ENCODE measurements around the gene GCH1. TPM values are rescaled to one million over a fixed set of nuclear protein-coding genes. Genes with fewer than 3 reads are reported as not detected.
"Not testable (repeated sequence)": the region's sequence is repeated elsewhere in the genome, so short reads cannot be mapped to it uniquely, and the experiment has no call there.

The GCH1 gene
- total RNA-seq, 2 experiments from 2014 or later, result 35.4 to 38.1 TPM

GRCh38 chr14:54931598-54932340 lies 29.1 kb upstream of the GCH1 start:
- H3K27ac Mint-ChIP-seq, result no peak overlapping the region
- no peak overlapping the region for H3K4me3 Mint-ChIP-seq
- H3K27me3 Mint-ChIP-seq, result no peaks in the 10 kb centered on the region
- ChIA-PET CTCF (no interaction called here), POLR2A (no interaction called here)
- no peaks in the 10 kb centered on the region for H3K36me3 Mint-ChIP-seq (ENCODE audit: low read depth)
- intact Hi-C loops (cut with micrococcal nuclease), result no loop called here
- no peak for TF ChIP-seq CTCF (IDR thresholded peaks at IDR 0.05)
- H3K4me1 Mint-ChIP-seq (ENCODE audit: low read depth), result no peaks in the 10 kb centered on the region
- H3K9me3 Mint-ChIP-seq, result no peaks in the 10 kb centered on the region
- no peak for DNase-seq
- ATAC-seq, result no peak

- Mint-ChIP-seq H3K27ac (no peak overlapping the region), H3K27me3 (no peaks in the 10 kb centered on the region), H3K36me3 (ENCODE audit: low read depth) (no peaks in the 10 kb centered on the region), H3K9me3 (no peaks in the 10 kb centered on the region), H3K4me1 (ENCODE audit: low read depth) (no peaks in the 10 kb centered on the region), H3K4me3 (no peak overlapping the region)
- no peak for TF ChIP-seq CTCF (IDR thresholded peaks at IDR 0.05)
- intact Hi-C loops (cut with micrococcal nuclease), result no loop called here
- ChIA-PET CTCF (interaction anchor here (1.4 kb wide), 1 partner anchor 50 kb away, joined by 3 read pairs; no protein-coding TSS in a partner anchor), POLR2A (no interaction called here)
- no peak for DNase-seq
- no peak for ATAC-seq
Observed at GRCh38 chr14:54931101-54931500, 28.5 kb upstream of the GCH1 start.

GRCh38 chr14:54929556-54929955 lies 26.9 kb upstream of the GCH1 start:
- no peak overlapping the region for H3K27ac Mint-ChIP-seq
- H3K36me3 Mint-ChIP-seq (ENCODE audit: low read depth), result no peaks in the 10 kb centered on the region
- H3K4me1 Mint-ChIP-seq (ENCODE audit: low read depth), result no peaks in the 10 kb centered on the region
- H3K4me3 Mint-ChIP-seq, result no peak overlapping the region
- DNase-seq (no peak), ATAC-seq (no peak)
- intact Hi-C loops (cut with micrococcal nuclease), result no loop called here
- ChIA-PET CTCF (interaction anchor here (1.4 kb wide), 1 partner anchor 48 kb away, joined by 3 read pairs; no protein-coding TSS in a partner anchor), POLR2A (no interaction called here)
- TF ChIP-seq CTCF (IDR thresholded peaks at IDR 0.05), result no peak
- H3K27me3 Mint-ChIP-seq, result no peaks in the 10 kb centered on the region
- H3K9me3 Mint-ChIP-seq, result no peaks in the 10 kb centered on the region

- ATAC-seq, result no peak
- Mint-ChIP-seq H3K4me3 (no peak overlapping the region), H3K36me3 (ENCODE audit: low read depth) (no peaks in the 10 kb centered on the region), H3K4me1 (ENCODE audit: low read depth) (no peaks in the 10 kb centered on the region), H3K27me3 (no peaks in the 10 kb centered on the region), H3K27ac (no peak overlapping the region), H3K9me3 (no peaks in the 10 kb centered on the region)
- ChIA-PET CTCF (no interaction called here), POLR2A (interaction anchor here (1.1 kb wide), 1 partner anchor 18 kb away, joined by 3 read pairs; no protein-coding TSS in a partner anchor)
- intact Hi-C loops (cut with micrococcal nuclease), result no loop called here
- no peak for TF ChIP-seq CTCF (IDR thresholded peaks at IDR 0.05)
- DNase-seq, result no peak
Observed at GRCh38 chr14:54928216-54928615, 25.6 kb upstream of the GCH1 start.

GRCh38 chr14:54927551-54927950 lies 24.9 kb upstream of the GCH1 start:
- ChIA-PET POLR2A (interaction anchor here (1.0 to 1.3 kb wide), 2 partner anchors 8 to 51 kb away, joined by 3 read pairs; no protein-coding TSS in a partner anchor), CTCF (no interaction called here)
- H3K4me3 Mint-ChIP-seq, result no peak overlapping the region
- H3K4me1 Mint-ChIP-seq (ENCODE audit: low read depth), result no peaks in the 10 kb centered on the region
- intact Hi-C loops (cut with micrococcal nuclease), result no loop called here
- no peaks in the 10 kb centered on the region for H3K36me3 Mint-ChIP-seq (ENCODE audit: low read depth)
- H3K9me3 Mint-ChIP-seq, result no peaks in the 10 kb centered on the region
- ATAC-seq (no peak), DNase-seq (no peak)
- no peak overlapping the region for H3K27ac Mint-ChIP-seq
- H3K27me3 Mint-ChIP-seq, result no peaks in the 10 kb centered on the region
- no peak for TF ChIP-seq CTCF (IDR thresholded peaks at IDR 0.05)

GRCh38 chr14:54926570-54926969 lies 23.9 kb upstream of the GCH1 start:
- H3K4me3 Mint-ChIP-seq; CTCF ChIA-PET; intact Hi-C loops (cut with micrococcal nuclease); H3K27me3 Mint-ChIP-seq; H3K4me1 Mint-ChIP-seq (ENCODE audit: low read depth); H3K9me3 Mint-ChIP-seq; DNase-seq; ATAC-seq; H3K36me3 Mint-ChIP-seq (ENCODE audit: low read depth); H3K27ac Mint-ChIP-seq: not testable (repeated sequence)
- POLR2A ChIA-PET, result interaction anchor here (1.0 to 1.3 kb wide), 2 partner anchors 9 to 52 kb away, joined by 3 read pairs; no protein-coding TSS in a partner anchor

Measured in activated CD8-positive, alpha-beta T cell treated with anti-CD3 and anti-CD28 coated beads for 36 hours (primary cell).